ENCODE measurements around the gene APOE. TPM values are rescaled to one million over a fixed set of nuclear protein-coding genes. Genes with fewer than 3 reads are reported as not detected.

The APOE gene
- total and polyA plus RNA-seq, 2 of the 13 experiments (the other 11 are each of a cell fraction or from before 2014, with no cell fraction given), result 1,328 to 1,470 TPM

GRCh38 chr19:44924243-44924725 lies 18.7 kb downstream of the APOE start (continued):
- TF ChIP-seq RNF2 (conservative IDR thresholded peaks at IDR 0.05; ENCODE audit: low read depth), result no peak
- TF ChIP-seq STAG1 (CRISPR knock-in tag; IDR thresholded peaks at IDR 0.05), result peak; percentile 40
- TF ChIP-seq ZNF687 (CRISPR knock-in tag; IDR thresholded peaks at IDR 0.05), result peak; percentile 92
- no peak for TF ChIP-seq PHF20 (CRISPR knock-in tag; IDR thresholded peaks at IDR 0.05)
- peak; percentile 75; the same call in 1 of the 2 replicates for TF ChIP-seq ZNF639 (CRISPR knock-in tag; conservative IDR thresholded peaks at IDR 0.05)
- no peak for TF ChIP-seq ZNF235 (CRISPR knock-in tag; IDR thresholded peaks at IDR 0.05; ENCODE audit: borderline replicate concordance)
- TF ChIP-seq ZSCAN31 (CRISPR knock-in tag; IDR thresholded peaks at IDR 0.05; ENCODE audit: low read depth), result peak; percentile 62; the same call in 1 of the 2 replicates
- TF ChIP-seq NONO (IDR thresholded peaks at IDR 0.05), result no peak
- TF ChIP-seq NONO (CRISPR knock-in tag; conservative IDR thresholded peaks at IDR 0.05), result peak; percentile 96
- no peak for TF ChIP-seq EZH2 (conservative IDR thresholded peaks at IDR 0.05; ENCODE audit: low read depth, low read length)
- peak; percentile 55; the same call in 1 of the 2 replicates for TF ChIP-seq ZNF615 (CRISPR knock-in tag; IDR thresholded peaks at IDR 0.05; ENCODE audit: borderline replicate concordance)
- peak; percentile 42; the same call in 1 of the 2 replicates for TF ChIP-seq THAP7 (CRISPR knock-in tag; IDR thresholded peaks at IDR 0.05)
- peak; percentile 94 for TF ChIP-seq ZHX1 (CRISPR knock-in tag; IDR thresholded peaks at IDR 0.05; ENCODE audit: low read depth)
- TF ChIP-seq SRSF1 (optimal IDR thresholded peaks at IDR 0.05; ENCODE audit: low read depth, low read length), result no peak
- peak; percentile 94 for TF ChIP-seq SRF (IDR thresholded peaks at IDR 0.05; ENCODE audit: low read depth, low read length)
- TF ChIP-seq ZNF333 (CRISPR knock-in tag; IDR thresholded peaks at IDR 0.05; ENCODE audit: borderline replicate concordance), result no peak
- peak; percentile 96 for TF ChIP-seq CBX5 (CRISPR knock-in tag; IDR thresholded peaks at IDR 0.05; ENCODE audit: borderline replicate concordance)
- peak; percentile 86; the same call in 1 of the 2 replicates for TF ChIP-seq ZNF280D (CRISPR knock-in tag; IDR thresholded peaks at IDR 0.05)

All from HepG2 (cell line).